Cardiac muscle cell (in vitro differentiated cells and primary cell): Measurements from ENCODE around the gene OR56A5. TPM values are rescaled to one million over a fixed set of nuclear protein-coding genes. Genes with fewer than 3 reads are reported as not detected.

Experiments
- DNase-seq, 2 donors: peaks; one replicate each; pipeline versions ENCODE4 v3.0.0 to v3.0.0-alpha.2; 2010 to 2017; ENCODE audit warnings: low read depth in 1 of 2, low spot score in 1 of 2
- H3K27ac ChIP-seq: fragments of 200-600 bp; sonication (generic); 2 replicates; pipeline ENCODE4 v1.5.1; 2016
- H3K27me3 ChIP-seq: fragments of 200-600 bp; sonication (generic); 2 replicates; pipeline ENCODE4 v1.6.0; 2016; ENCODE audit warnings: control low read depth
- H3K36me3 ChIP-seq: fragments of 200-600 bp; sonication (generic); 2 replicates; pipeline ENCODE4 v1.5.1; 2016; ENCODE audit warnings: control low read depth
- H3K4me1 ChIP-seq: fragments of 200-600 bp; sonication (generic); 2 replicates; pipeline ENCODE4 v1.8.1; 2017; ENCODE audit warnings: low read depth, mild to moderate bottlenecking, mixed run types
- H3K4me3 ChIP-seq: fragments of 200-600 bp; sonication (generic); 2 replicates; pipeline ENCODE4 v1.5.1; 2016; ENCODE audit warnings: mild to moderate bottlenecking
- H3K9me3 ChIP-seq: fragments of 200-600 bp; sonication (generic); 2 replicates; pipeline ENCODE4 v1.5.1; 2017; ENCODE audit warnings: low read depth, mild to moderate bottlenecking, control low read depth
- CTCF ChIP-seq: IDR thresholded peaks from 2 replicates; pipeline ENCODE4 v1.5.1; 2012; ENCODE audit warnings: low read depth, mild to moderate bottlenecking, low read length
- polyA plus RNA-seq: library from polyadenylated mRNA; unstranded; fragments of >200 nt; fragmentation: Nextera tagmentation; extraction: Ambion mirVana; gene quantifications from 2 replicates; pipeline ENCODE4 v1.2.1, GENCODE V29; 2016
- total RNA-seq: library from RNA; depleted of rRNA; stranded (reverse); fragments of >200 nt; gene quantifications from 2 replicates; pipeline ENCODE4 v1.2.3, GENCODE V29; 2016

The OR56A5 gene
- total RNA-seq (not detected in 2 replicates), polyA plus RNA-seq (not detected in 2 replicates)

GRCh38 chr11:5968394-5968793 is at the start of gene OR56A5:
Gene OR56A5, minus strand, starts transcription at chr11:5968494. Its CDS starts 0 bp downstream, at chr11:5968494.
- DNase-seq: no peak
- Histone ChIP-seq H3K4me1 (no peaks in the 10 kb centered on the region), H3K36me3 (no peaks in the 10 kb centered on the region), H3K9me3 (no peaks in the 10 kb centered on the region), H3K27me3 (no peaks in the 10 kb centered on the region), H3K4me3 (no peak within 1 kb of the TSS), H3K27ac (no peak within 1 kb of the TSS)
- TF ChIP-seq CTCF: no peak

DNA sequence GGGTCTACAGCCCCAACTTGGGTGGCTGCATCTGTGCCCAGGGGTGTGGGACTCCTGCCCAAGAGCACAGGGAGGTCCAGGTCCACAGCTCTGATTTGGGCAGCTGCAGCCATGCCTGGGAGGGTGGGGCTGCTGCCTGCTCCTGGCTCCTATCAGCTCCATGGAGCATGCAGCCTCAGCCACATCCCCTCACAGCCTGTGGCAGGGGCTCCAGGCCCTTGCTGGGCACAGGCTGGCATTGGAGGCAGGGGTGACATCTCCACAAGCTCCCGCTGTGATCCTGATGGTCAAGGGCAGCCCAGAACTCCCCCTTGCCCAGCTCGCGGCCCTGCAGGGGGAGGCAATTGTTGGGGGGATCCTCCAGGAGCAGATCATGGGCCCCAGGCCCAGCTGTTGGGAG is 44.7 kb upstream of the OR56A5 start:
- no peak overlapping the region for H3K4me3 ChIP-seq
- H3K4me1 ChIP-seq: no peaks in the 10 kb centered on the region
- no peaks in the 10 kb centered on the region for H3K36me3 ChIP-seq
- H3K27me3 ChIP-seq: peaks cover 2% of the 10 kb centered on the region
- TF ChIP-seq CTCF: no peak
- DNase-seq: no peak
- H3K27ac ChIP-seq: no peak overlapping the region
- no peaks in the 10 kb centered on the region for H3K9me3 ChIP-seq

DNA sequence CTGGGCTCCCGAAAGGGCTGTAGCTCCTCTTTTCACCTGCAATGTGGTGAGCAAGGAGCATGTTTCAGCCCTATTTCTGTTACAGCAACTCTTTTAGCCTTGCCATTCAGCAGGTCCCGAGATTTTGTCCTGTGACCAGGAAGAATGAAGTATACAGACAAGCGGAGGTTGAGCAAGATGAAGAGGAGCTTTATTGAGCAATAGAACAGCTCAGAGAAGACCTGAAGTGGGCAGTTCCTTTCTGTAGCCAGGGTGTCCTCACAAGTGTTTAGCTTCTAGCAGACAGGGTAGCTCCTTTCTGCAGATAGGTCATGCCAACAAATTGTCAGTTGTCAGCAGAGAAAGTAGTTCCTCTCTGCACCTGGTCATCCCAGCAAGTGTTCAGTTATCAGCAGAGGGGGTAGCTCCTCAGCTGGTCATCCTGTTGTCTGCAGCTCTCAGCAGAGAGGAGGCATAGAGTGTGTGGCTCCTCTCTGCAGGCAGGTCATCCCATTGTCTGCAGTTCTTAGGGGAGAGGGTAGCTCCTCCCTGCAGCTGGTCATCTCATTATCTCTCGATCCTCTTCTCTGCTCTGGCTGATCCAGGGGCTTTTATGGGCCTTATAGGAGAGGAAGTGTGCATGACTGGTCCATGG is 43.9 kb upstream of the OR56A5 start:
- DNase-seq: no peak
- Histone ChIP-seq H3K4me1 (no peaks in the 10 kb centered on the region), H3K4me3 (no peak overlapping the region), H3K9me3 (no peaks in the 10 kb centered on the region), H3K36me3 (no peaks in the 10 kb centered on the region), H3K27me3 (peaks cover 2% of the 10 kb centered on the region), H3K27ac (no peak overlapping the region)
- no peak for TF ChIP-seq CTCF

DNA sequence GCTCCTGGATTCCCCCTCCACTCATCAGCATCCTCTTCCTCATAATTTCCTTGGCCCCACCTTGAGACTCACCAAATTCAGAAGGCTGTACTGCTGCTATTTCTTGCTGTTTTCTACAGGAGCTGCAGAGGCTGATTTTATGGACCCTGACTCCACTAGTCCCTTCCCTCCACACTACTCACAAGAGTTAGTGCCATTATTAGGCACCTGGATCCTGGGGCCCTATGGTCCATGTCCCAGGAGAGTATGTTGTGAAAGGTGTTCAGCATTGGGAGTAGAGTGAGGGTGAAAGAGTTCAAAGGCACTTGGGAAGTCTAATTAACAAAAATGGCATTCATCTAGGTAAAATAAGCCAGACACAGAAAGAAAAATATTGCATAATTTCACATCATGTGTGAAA is 38.6 kb upstream of the OR56A5 start, which contains the start of gene OR56A4:
TSS of gene OR56A4 (minus strand) at position 101 of the 400 bp plus-strand sequence. CDS start 3,954 bp downstream, outside the sequence.
- H3K9me3 ChIP-seq: no peaks in the 10 kb centered on the region
- peaks cover 5% of the 10 kb centered on the region for H3K27me3 ChIP-seq
- no peaks in the 10 kb centered on the region for H3K4me1 ChIP-seq
- DNase-seq: no peak
- TF ChIP-seq CTCF: no peak
- H3K4me3 ChIP-seq: no peak within 1 kb of the TSS
- H3K36me3 ChIP-seq: no peaks in the 10 kb centered on the region
- H3K27ac ChIP-seq: no peak within 1 kb of the TSS

GRCh38 chr11:6006395-6006794 is 38.1 kb upstream of the OR56A5 start:
- Histone ChIP-seq H3K4me3 (no peak overlapping the region), H3K36me3 (no peaks in the 10 kb centered on the region), H3K27me3 (peaks cover 5% of the 10 kb centered on the region), H3K9me3 (no peaks in the 10 kb centered on the region), H3K4me1 (no peaks in the 10 kb centered on the region), H3K27ac (no peak overlapping the region)
- TF ChIP-seq CTCF: no peak
- no peak for DNase-seq
